ENCODE measurements around the gene COP1.
"Not testable (repeated sequence)": the region's sequence is repeated elsewhere in the genome, so short reads cannot be mapped to it uniquely, and the experiment has no call there.

The COP1 gene

GRCh38 chr1:176122282-176122681, 84.8 kb downstream of the COP1 start:
- DNase-seq (ENCODE audit: low spot score) = no peak

- no peak for DNase-seq (ENCODE audit: low spot score)
Measured at GRCh38 chr1:176119549-176119948, 87.5 kb downstream of the COP1 start.

GRCh38 chr1:176118985-176119384, 88.1 kb downstream of the COP1 start:
- no peak for DNase-seq (ENCODE audit: low spot score)

GRCh38 chr1:176111835-176112234, 95.3 kb downstream of the COP1 start:
- DNase-seq (ENCODE audit: low spot score) = no peak

GRCh38 chr1:176110203-176110602, 96.9 kb downstream of the COP1 start:
- DNase-seq (ENCODE audit: low spot score) = no peak

GRCh38 chr1:176102768-176103350, 104.2 kb downstream of the COP1 start:
- DNase-seq (ENCODE audit: low spot score) = no peak

GRCh38 chr1:176101951-176102642, 105.0 kb downstream of the COP1 start:
- DNase-seq (ENCODE audit: low spot score) = no peak

- no peak for DNase-seq (ENCODE audit: low spot score)
Measured at GRCh38 chr1:176098560-176098959, 108.5 kb downstream of the COP1 start.

GRCh38 chr1:176096015-176096414, 111.1 kb downstream of the COP1 start:
- no peak for DNase-seq (ENCODE audit: low spot score)

- DNase-seq (ENCODE audit: low spot score) = no peak
Measured at GRCh38 chr1:176090766-176091165, 116.3 kb downstream of the COP1 start.

- DNase-seq (ENCODE audit: low spot score) = not testable (repeated sequence)
Measured at GRCh38 chr1:176087746-176088145, 119.3 kb downstream of the COP1 start.

GRCh38 chr1:176073524-176074157, 133.4 kb downstream of the COP1 start:
- DNase-seq (ENCODE audit: low spot score) = peak; percentile 53

- DNase-seq (ENCODE audit: low spot score) = no peak
Measured at GRCh38 chr1:176068901-176069300, 138.2 kb downstream of the COP1 start.

GRCh38 chr1:176068256-176068655, 138.8 kb downstream of the COP1 start:
- no peak for DNase-seq (ENCODE audit: low spot score)

GRCh38 chr1:176066709-176067108, 140.4 kb downstream of the COP1 start:
- no peak for DNase-seq (ENCODE audit: low spot score)

GRCh38 chr1:176058686-176059085, 148.4 kb downstream of the COP1 start:
- DNase-seq (ENCODE audit: low spot score) = no peak

- no peak for DNase-seq (ENCODE audit: low spot score)
Measured at GRCh38 chr1:176056312-176056711, 150.8 kb downstream of the COP1 start.

- no peak for DNase-seq (ENCODE audit: low spot score)
Measured at GRCh38 chr1:176055398-176055797, 151.7 kb downstream of the COP1 start.

- DNase-seq (ENCODE audit: low spot score) = no peak
Measured at GRCh38 chr1:176051902-176052518, 155.1 kb downstream of the COP1 start.

GRCh38 chr1:176051402-176051801, 155.7 kb downstream of the COP1 start:
- no peak for DNase-seq (ENCODE audit: low spot score)

GRCh38 chr1:176049582-176049981, 157.5 kb downstream of the COP1 start:
- DNase-seq (ENCODE audit: low spot score) = no peak

- DNase-seq (ENCODE audit: low spot score) = no peak
Measured at GRCh38 chr1:176046926-176047325, 160.2 kb downstream of the COP1 start.

GRCh38 chr1:176043537-176043936, 163.5 kb downstream of the COP1 start:
- no peak for DNase-seq (ENCODE audit: low spot score)

Data from hematopoietic multipotent progenitor cell treated with erythropoietin and hydrocortisone succinate and interleukin-3 and kit ligand, for 17 days (in vitro differentiated cells).